Glutamatergic neuron (in vitro differentiated cells): Measurements from ENCODE around the gene KLHL40. TPM values are rescaled to one million over a fixed set of nuclear protein-coding genes. Genes with fewer than 3 reads are reported as not detected.

Experiments used
- DNase-seq: peaks from one replicate; pipeline ENCODE4 v3.0.0; 2022
- H3K27ac Mint-ChIP-seq: one replicate; pipeline ENCODE4 v1.8.0; 2020; ENCODE audit warnings: mild to moderate bottlenecking, mixed read lengths, inconsistent platforms; ENCODE audit not compliant: unreplicated experiment
- H3K27me3 Mint-ChIP-seq: one replicate; pipeline ENCODE4 v1.8.0; 2020; ENCODE audit warnings: mild to moderate bottlenecking, moderate library complexity, mixed read lengths, inconsistent platforms; ENCODE audit not compliant: unreplicated experiment
- H3K36me3 Mint-ChIP-seq: one replicate; pipeline ENCODE4 v1.8.0; 2020; ENCODE audit warnings: mild to moderate bottlenecking, mixed read lengths, inconsistent platforms; ENCODE audit not compliant: unreplicated experiment
- H3K4me1 Mint-ChIP-seq: one replicate; pipeline ENCODE4 v1.8.0; 2020; ENCODE audit warnings: mild to moderate bottlenecking, low read depth, mixed read lengths, inconsistent platforms; ENCODE audit not compliant: unreplicated experiment
- H3K4me3 Mint-ChIP-seq: one replicate; pipeline ENCODE4 v1.8.0; 2020; ENCODE audit warnings: mild to moderate bottlenecking, mixed read lengths, inconsistent platforms; ENCODE audit not compliant: unreplicated experiment
- H3K9me3 Mint-ChIP-seq: one replicate; pipeline ENCODE4 v1.8.0; 2020; ENCODE audit warnings: mild to moderate bottlenecking, moderate library complexity, mixed read lengths, inconsistent platforms; ENCODE audit not compliant: unreplicated experiment
- CTCF ChIP-seq: fragments of 200-600 bp; sonication (generic); IDR thresholded peaks from one replicate; pipeline ENCODE4 v1.5.0; 2021; ENCODE audit not compliant: partially characterized antibody, unreplicated experiment
- total RNA-seq: library from RNA; stranded (reverse); fragmentation: NEBNext Ultra II Directional; extraction: Animal tissue kit (Norgen Biotek cat#: 25700); gene quantifications from one replicate; pipeline ENCODE4 v1.2.1, GENCODE V29; 2021; ENCODE audit not compliant: unreplicated experiment

The KLHL40 gene
- total RNA-seq, 1 donor from 2014 or later = 0.44 TPM

GRCh38 chr3:42667523-42668412, 17.6 kb upstream of the KLHL40 start:
- H3K9me3 Mint-ChIP-seq = peaks cover 23% of the 10 kb centered on the region
- H3K27ac Mint-ChIP-seq = peak overlapping the region; percentile 100
- H3K27me3 Mint-ChIP-seq = peaks cover 11% of the 10 kb centered on the region
- peak; percentile 83 for DNase-seq
- H3K4me3 Mint-ChIP-seq = peak overlapping the region; percentile 75
- no peak for TF ChIP-seq CTCF
- H3K36me3 Mint-ChIP-seq = peaks cover 4% of the 10 kb centered on the region
- peaks cover 32% of the 10 kb centered on the region for H3K4me1 Mint-ChIP-seq

GRCh38 chr3:42668413-42668760, 16.9 kb upstream of the KLHL40 start:
- Mint-ChIP-seq H3K4me3 (peak overlapping the region; percentile 75), H3K36me3 (peaks cover 4% of the 10 kb centered on the region), H3K4me1 (peaks cover 32% of the 10 kb centered on the region), H3K27me3 (peaks cover 11% of the 10 kb centered on the region), H3K9me3 (peaks cover 23% of the 10 kb centered on the region), H3K27ac (peak overlapping the region; percentile 100)
- no peak for TF ChIP-seq CTCF
- no peak for DNase-seq

- Mint-ChIP-seq H3K4me3 (peak overlapping the region; percentile 75), H3K4me1 (peaks cover 32% of the 10 kb centered on the region), H3K27me3 (peaks cover 11% of the 10 kb centered on the region), H3K9me3 (peaks cover 23% of the 10 kb centered on the region), H3K36me3 (peaks cover 4% of the 10 kb centered on the region), H3K27ac (peak overlapping the region; percentile 100)
- TF ChIP-seq CTCF = no peak
- DNase-seq = no peak
These were observed 16.5 kb upstream of the KLHL40 start for GRCh38 chr3:42668793-42669217.

GRCh38 chr3:42670051-42670576, 15.2 kb upstream of the KLHL40 start:
- Mint-ChIP-seq H3K27ac (peak overlapping the region; percentile 77), H3K36me3 (peaks cover 4% of the 10 kb centered on the region), H3K4me1 (peaks cover 32% of the 10 kb centered on the region), H3K4me3 (no peak overlapping the region), H3K9me3 (peaks cover 26% of the 10 kb centered on the region), H3K27me3 (peaks cover 11% of the 10 kb centered on the region)
- no peak for DNase-seq
- no peak for TF ChIP-seq CTCF

- no peak for TF ChIP-seq CTCF
- no peak overlapping the region for H3K4me3 Mint-ChIP-seq
- H3K9me3 Mint-ChIP-seq = peaks cover 27% of the 10 kb centered on the region
- DNase-seq = no peak
- peaks cover 32% of the 10 kb centered on the region for H3K4me1 Mint-ChIP-seq
- H3K36me3 Mint-ChIP-seq = peaks cover 4% of the 10 kb centered on the region
- peaks cover 11% of the 10 kb centered on the region for H3K27me3 Mint-ChIP-seq
- H3K27ac Mint-ChIP-seq = no peak overlapping the region
These were observed 14.7 kb upstream of the KLHL40 start for GRCh38 chr3:42670670-42671069.
